NB4 (cell line): ENCODE results near the gene LRPPRC.

Experiments used
- MYC ChIP-seq: IDR thresholded peaks from 2 replicates; pipeline ENCODE4 v1.6.1; 2011; ENCODE audit warnings: low read depth, low read length
- POLR2A ChIP-seq: IDR thresholded peaks from 2 replicates; pipeline ENCODE4 v1.6.1; 2011; ENCODE audit warnings: mild to moderate bottlenecking; ENCODE audit not compliant: insufficient read length; ENCODE audit errors: extremely low read depth
- TF ChIP-seq, protein P1 (sequence below): IDR thresholded peaks from one replicate; pipeline ENCODE4 v1.5.1; 2012; ENCODE audit warnings: low read depth, low read length
- TF ChIP-seq, protein P2 (sequence below): IDR thresholded peaks from 2 replicates; pipeline ENCODE4 v1.6.1; 2011; ENCODE audit warnings: low read depth, low read length

DNA sequence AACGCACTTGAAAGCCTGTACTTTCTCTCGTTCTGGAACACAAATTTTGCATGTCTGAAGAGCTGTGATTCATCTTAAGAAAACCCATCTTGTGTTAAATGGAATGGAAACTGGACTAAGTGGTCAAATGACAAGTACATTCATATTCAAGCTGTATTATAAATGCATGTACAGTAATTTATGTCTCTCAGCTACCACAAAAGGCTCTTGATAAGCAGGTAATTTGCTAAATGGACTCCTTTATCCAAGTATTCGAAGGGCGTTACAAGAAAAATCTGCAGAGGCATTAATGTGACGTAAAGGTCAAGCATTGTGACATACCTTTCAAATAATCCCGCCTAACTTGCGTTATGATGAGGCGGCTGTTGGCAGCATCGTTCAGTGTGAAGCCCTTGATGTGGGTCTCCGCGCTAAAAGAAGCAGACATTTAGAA is 90.4 kb downstream of the LRPPRC start:
- TF ChIP-seq, protein P1, sequence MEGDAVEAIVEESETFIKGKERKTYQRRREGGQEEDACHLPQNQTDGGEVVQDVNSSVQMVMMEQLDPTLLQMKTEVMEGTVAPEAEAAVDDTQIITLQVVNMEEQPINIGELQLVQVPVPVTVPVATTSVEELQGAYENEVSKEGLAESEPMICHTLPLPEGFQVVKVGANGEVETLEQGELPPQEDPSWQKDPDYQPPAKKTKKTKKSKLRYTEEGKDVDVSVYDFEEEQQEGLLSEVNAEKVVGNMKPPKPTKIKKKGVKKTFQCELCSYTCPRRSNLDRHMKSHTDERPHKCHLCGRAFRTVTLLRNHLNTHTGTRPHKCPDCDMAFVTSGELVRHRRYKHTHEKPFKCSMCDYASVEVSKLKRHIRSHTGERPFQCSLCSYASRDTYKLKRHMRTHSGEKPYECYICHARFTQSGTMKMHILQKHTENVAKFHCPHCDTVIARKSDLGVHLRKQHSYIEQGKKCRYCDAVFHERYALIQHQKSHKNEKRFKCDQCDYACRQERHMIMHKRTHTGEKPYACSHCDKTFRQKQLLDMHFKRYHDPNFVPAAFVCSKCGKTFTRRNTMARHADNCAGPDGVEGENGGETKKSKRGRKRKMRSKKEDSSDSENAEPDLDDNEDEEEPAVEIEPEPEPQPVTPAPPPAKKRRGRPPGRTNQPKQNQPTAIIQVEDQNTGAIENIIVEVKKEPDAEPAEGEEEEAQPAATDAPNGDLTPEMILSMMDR = no peak
- no peak for TF ChIP-seq POLR2A
- no peak for TF ChIP-seq MYC
- TF ChIP-seq, protein P2, sequence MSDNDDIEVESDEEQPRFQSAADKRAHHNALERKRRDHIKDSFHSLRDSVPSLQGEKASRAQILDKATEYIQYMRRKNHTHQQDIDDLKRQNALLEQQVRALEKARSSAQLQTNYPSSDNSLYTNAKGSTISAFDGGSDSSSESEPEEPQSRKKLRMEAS = no peak
